ENCODE results near the gene TMEM143.

TMEM143 gene

GRCh38 chr19:48355365-48355954, 8.3 kb downstream of the TMEM143 start:
- Histone ChIP-seq H3K36me3 (ENCODE audit: control insufficient read depth in 2 of 2, insufficient read depth in 2 of 2, low read length in 2 of 2) (peaks cover 2% of the 10 kb centered on the region in 2 donors), H3K4me1 (ENCODE audit: control insufficient read depth, insufficient read depth, low read length) (no peaks in the 10 kb centered on the region)

GRCh38 chr19:48354332-48354992, 9.3 kb downstream of the TMEM143 start:
- H3K9me3 ChIP-seq (ENCODE audit: control insufficient read depth in 2 of 2, low read length in 2 of 2): no peaks in the 10 kb centered on the region
- H3K4me3 ChIP-seq (ENCODE audit: low read length in 2 of 2): no peak overlapping the region
- H3K4me1 ChIP-seq (ENCODE audit: control insufficient read depth, insufficient read depth, low read length): no peaks in the 10 kb centered on the region
- H3K27ac ChIP-seq (ENCODE audit: low read length): no peak overlapping the region
- H3K36me3 ChIP-seq (ENCODE audit: control insufficient read depth in 2 of 2, insufficient read depth in 2 of 2, low read length in 2 of 2): peaks cover 0 to 2% of the 10 kb centered on the region in 2 donors
- H3K27me3 ChIP-seq (ENCODE audit: control insufficient read depth in 1 of 2, insufficient read depth in 2 of 2, low read length in 2 of 2): no peaks in the 10 kb centered on the region
- no peak overlapping the region for H3K9ac ChIP-seq (ENCODE audit: low read length in 2 of 2)

More at GRCh38 chr19:48355365-48355954, 8.3 kb downstream of the TMEM143 start:
- Histone ChIP-seq H3K4me3 (ENCODE audit: low read length in 2 of 2) (no peak overlapping the region), H3K9ac (ENCODE audit: low read length in 2 of 2) (no peak overlapping the region), H3K27ac (ENCODE audit: low read length) (no peak overlapping the region), H3K9me3 (ENCODE audit: control insufficient read depth in 2 of 2, low read length in 2 of 2) (no peaks in the 10 kb centered on the region), H3K27me3 (ENCODE audit: control insufficient read depth in 1 of 2, insufficient read depth in 2 of 2, low read length in 2 of 2) (no peaks in the 10 kb centered on the region)

GRCh38 chr19:48353677-48354076, 10.1 kb downstream of the TMEM143 start:
- H3K27me3 ChIP-seq (ENCODE audit: control insufficient read depth in 1 of 2, insufficient read depth in 2 of 2, low read length in 2 of 2): no peaks in the 10 kb centered on the region
- no peak overlapping the region for H3K4me3 ChIP-seq (ENCODE audit: low read length in 2 of 2)
- H3K4me1 ChIP-seq (ENCODE audit: control insufficient read depth, insufficient read depth, low read length): no peaks in the 10 kb centered on the region
- no peak overlapping the region for H3K27ac ChIP-seq (ENCODE audit: low read length)
- no peaks in the 10 kb centered on the region for H3K9me3 ChIP-seq (ENCODE audit: control insufficient read depth in 2 of 2, low read length in 2 of 2)
- H3K36me3 ChIP-seq (ENCODE audit: control insufficient read depth in 2 of 2, insufficient read depth in 2 of 2, low read length in 2 of 2): peaks cover 0 to 2% of the 10 kb centered on the region in 2 donors
- H3K9ac ChIP-seq (ENCODE audit: low read length in 2 of 2): no peak overlapping the region

GRCh38 chr19:48351341-48351752, 12.4 kb downstream of the TMEM143 start:
- Histone ChIP-seq H3K9me3 (ENCODE audit: control insufficient read depth in 2 of 2, low read length in 2 of 2) (no peaks in the 10 kb centered on the region), H3K27me3 (ENCODE audit: control insufficient read depth in 1 of 2, insufficient read depth in 2 of 2, low read length in 2 of 2) (no peaks in the 10 kb centered on the region)

GRCh38 chr19:48350856-48351255, 12.9 kb downstream of the TMEM143 start:
- H3K36me3 ChIP-seq (ENCODE audit: control insufficient read depth in 2 of 2, insufficient read depth in 2 of 2, low read length in 2 of 2): no peaks in the 10 kb centered on the region
- H3K4me3 ChIP-seq (ENCODE audit: low read length in 2 of 2): no peak overlapping the region
- no peak overlapping the region for H3K27ac ChIP-seq (ENCODE audit: low read length)
- no peak overlapping the region for H3K9ac ChIP-seq (ENCODE audit: low read length in 2 of 2)
- no peaks in the 10 kb centered on the region for H3K27me3 ChIP-seq (ENCODE audit: control insufficient read depth in 1 of 2, insufficient read depth in 2 of 2, low read length in 2 of 2)
- no peaks in the 10 kb centered on the region for H3K4me1 ChIP-seq (ENCODE audit: control insufficient read depth, insufficient read depth, low read length)
- H3K9me3 ChIP-seq (ENCODE audit: control insufficient read depth in 2 of 2, low read length in 2 of 2): no peaks in the 10 kb centered on the region

More at GRCh38 chr19:48351341-48351752, 12.4 kb downstream of the TMEM143 start:
- Histone ChIP-seq H3K36me3 (ENCODE audit: control insufficient read depth in 2 of 2, insufficient read depth in 2 of 2, low read length in 2 of 2) (no peaks in the 10 kb centered on the region), H3K4me1 (ENCODE audit: control insufficient read depth, insufficient read depth, low read length) (no peaks in the 10 kb centered on the region), H3K4me3 (ENCODE audit: low read length in 2 of 2) (no peak overlapping the region), H3K27ac (ENCODE audit: low read length) (no peak overlapping the region), H3K9ac (ENCODE audit: low read length in 2 of 2) (no peak overlapping the region)

GRCh38 chr19:48348737-48349136, 15.0 kb downstream of the TMEM143 start:
- Histone ChIP-seq H3K36me3 (ENCODE audit: control insufficient read depth in 2 of 2, insufficient read depth in 2 of 2, low read length in 2 of 2) (no peaks in the 10 kb centered on the region), H3K9me3 (ENCODE audit: control insufficient read depth in 2 of 2, low read length in 2 of 2) (no peaks in the 10 kb centered on the region), H3K4me3 (ENCODE audit: low read length in 2 of 2) (no peak overlapping the region), H3K27ac (ENCODE audit: low read length) (no peak overlapping the region), H3K9ac (ENCODE audit: low read length in 2 of 2) (no peak overlapping the region), H3K27me3 (ENCODE audit: control insufficient read depth in 1 of 2, insufficient read depth in 2 of 2, low read length in 2 of 2) (no peaks in the 10 kb centered on the region), H3K4me1 (ENCODE audit: control insufficient read depth, insufficient read depth, low read length) (no peaks in the 10 kb centered on the region)

- H3K27me3 ChIP-seq (ENCODE audit: control insufficient read depth in 1 of 2, insufficient read depth in 2 of 2, low read length in 2 of 2): no peaks in the 10 kb centered on the region
- H3K36me3 ChIP-seq (ENCODE audit: control insufficient read depth in 2 of 2, insufficient read depth in 2 of 2, low read length in 2 of 2): no peaks in the 10 kb centered on the region
- H3K27ac ChIP-seq (ENCODE audit: low read length): no peak overlapping the region
- no peaks in the 10 kb centered on the region for H3K4me1 ChIP-seq (ENCODE audit: control insufficient read depth, insufficient read depth, low read length)
- no peak overlapping the region for H3K4me3 ChIP-seq (ENCODE audit: low read length in 2 of 2)
- no peaks in the 10 kb centered on the region for H3K9me3 ChIP-seq (ENCODE audit: control insufficient read depth in 2 of 2, low read length in 2 of 2)
- H3K9ac ChIP-seq (ENCODE audit: low read length in 2 of 2): no peak overlapping the region
Measured at GRCh38 chr19:48348045-48348444, 15.7 kb downstream of the TMEM143 start.

GRCh38 chr19:48346191-48346590, 17.5 kb downstream of the TMEM143 start:
- no peaks in the 10 kb centered on the region for H3K27me3 ChIP-seq (ENCODE audit: control insufficient read depth in 1 of 2, insufficient read depth in 2 of 2, low read length in 2 of 2)
- no peaks in the 10 kb centered on the region for H3K9me3 ChIP-seq (ENCODE audit: control insufficient read depth in 2 of 2, low read length in 2 of 2)
- H3K27ac ChIP-seq (ENCODE audit: low read length): no peak overlapping the region
- no peak overlapping the region for H3K9ac ChIP-seq (ENCODE audit: low read length in 2 of 2)
- H3K4me3 ChIP-seq (ENCODE audit: low read length in 2 of 2): no peak overlapping the region
- peaks cover 0 to 3% of the 10 kb centered on the region in 2 donors for H3K36me3 ChIP-seq (ENCODE audit: control insufficient read depth in 2 of 2, insufficient read depth in 2 of 2, low read length in 2 of 2)
- no peaks in the 10 kb centered on the region for H3K4me1 ChIP-seq (ENCODE audit: control insufficient read depth, insufficient read depth, low read length)

GRCh38 chr19:48344892-48345291, 18.8 kb downstream of the TMEM143 start:
- peaks cover 0 to 3% of the 10 kb centered on the region in 2 donors for H3K36me3 ChIP-seq (ENCODE audit: control insufficient read depth in 2 of 2, insufficient read depth in 2 of 2, low read length in 2 of 2)
- no peak overlapping the region for H3K4me3 ChIP-seq (ENCODE audit: low read length in 2 of 2)
- no peaks in the 10 kb centered on the region for H3K27me3 ChIP-seq (ENCODE audit: control insufficient read depth in 1 of 2, insufficient read depth in 2 of 2, low read length in 2 of 2)
- no peaks in the 10 kb centered on the region for H3K4me1 ChIP-seq (ENCODE audit: control insufficient read depth, insufficient read depth, low read length)
- H3K27ac ChIP-seq (ENCODE audit: low read length): no peak overlapping the region
- no peaks in the 10 kb centered on the region for H3K9me3 ChIP-seq (ENCODE audit: control insufficient read depth in 2 of 2, low read length in 2 of 2)
- no peak overlapping the region for H3K9ac ChIP-seq (ENCODE audit: low read length in 2 of 2)

- H3K27ac ChIP-seq (ENCODE audit: low read length): no peak overlapping the region
- no peak overlapping the region for H3K4me3 ChIP-seq (ENCODE audit: low read length in 2 of 2)
- H3K4me1 ChIP-seq (ENCODE audit: control insufficient read depth, insufficient read depth, low read length): no peaks in the 10 kb centered on the region
- no peaks in the 10 kb centered on the region for H3K27me3 ChIP-seq (ENCODE audit: control insufficient read depth in 1 of 2, insufficient read depth in 2 of 2, low read length in 2 of 2)
- H3K9ac ChIP-seq (ENCODE audit: low read length in 2 of 2): no peak overlapping the region
- peaks cover 0 to 3% of the 10 kb centered on the region in 2 donors for H3K36me3 ChIP-seq (ENCODE audit: control insufficient read depth in 2 of 2, insufficient read depth in 2 of 2, low read length in 2 of 2)
- H3K9me3 ChIP-seq (ENCODE audit: control insufficient read depth in 2 of 2, low read length in 2 of 2): no peaks in the 10 kb centered on the region
Measured at GRCh38 chr19:48342841-48343540, 20.7 kb downstream of the TMEM143 start.

GRCh38 chr19:48342414-48342738, 21.4 kb downstream of the TMEM143 start:
- Histone ChIP-seq H3K36me3 (ENCODE audit: control insufficient read depth in 2 of 2, insufficient read depth in 2 of 2, low read length in 2 of 2) (peaks cover 0 to 3% of the 10 kb centered on the region in 2 donors), H3K9ac (ENCODE audit: low read length in 2 of 2) (no peak overlapping the region), H3K4me1 (ENCODE audit: control insufficient read depth, insufficient read depth, low read length) (no peaks in the 10 kb centered on the region), H3K27me3 (ENCODE audit: control insufficient read depth in 1 of 2, insufficient read depth in 2 of 2, low read length in 2 of 2) (no peaks in the 10 kb centered on the region), H3K27ac (ENCODE audit: low read length) (no peak overlapping the region), H3K9me3 (ENCODE audit: control insufficient read depth in 2 of 2, low read length in 2 of 2) (no peaks in the 10 kb centered on the region), H3K4me3 (ENCODE audit: low read length in 2 of 2) (no peak overlapping the region)
